Measurements from ENCODE around the gene EML5. TPM values are rescaled to one million over a fixed set of nuclear protein-coding genes. Genes with fewer than 3 reads are reported as not detected.

EML5 gene
- total RNA-seq, 1 experiment from 2014 or later = 0.37 TPM

DNA sequence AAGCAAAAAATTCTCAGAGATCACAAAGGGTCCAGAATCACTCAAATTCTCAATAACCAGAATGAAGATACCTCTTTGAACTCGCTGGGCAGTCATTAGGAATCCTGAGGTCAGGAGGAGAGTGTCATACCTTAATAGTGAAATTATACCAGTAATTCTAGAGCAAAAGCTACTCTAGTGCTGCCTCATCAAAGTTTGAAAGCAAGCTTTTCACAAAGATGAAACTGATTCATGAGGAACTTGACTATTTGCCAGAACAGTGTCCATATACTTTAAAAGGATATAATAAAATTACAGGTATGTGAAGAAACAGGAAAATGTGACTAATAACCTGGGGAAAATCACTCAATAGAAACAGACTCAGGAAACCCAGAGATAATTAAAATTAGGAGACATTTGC is 44.5 kb downstream of the EML5 start:
- ChIA-PET POLR2A (interaction anchor here (0.8 kb wide), 1 partner anchor 78 kb away, joined by 3 read pairs; no protein-coding TSS in a partner anchor), CTCF (interaction anchor here (1.2 to 2.0 kb wide), 2 partner anchors 15 to 80 kb away, joined by 6 to 7 read pairs; no protein-coding TSS in a partner anchor)

DNA sequence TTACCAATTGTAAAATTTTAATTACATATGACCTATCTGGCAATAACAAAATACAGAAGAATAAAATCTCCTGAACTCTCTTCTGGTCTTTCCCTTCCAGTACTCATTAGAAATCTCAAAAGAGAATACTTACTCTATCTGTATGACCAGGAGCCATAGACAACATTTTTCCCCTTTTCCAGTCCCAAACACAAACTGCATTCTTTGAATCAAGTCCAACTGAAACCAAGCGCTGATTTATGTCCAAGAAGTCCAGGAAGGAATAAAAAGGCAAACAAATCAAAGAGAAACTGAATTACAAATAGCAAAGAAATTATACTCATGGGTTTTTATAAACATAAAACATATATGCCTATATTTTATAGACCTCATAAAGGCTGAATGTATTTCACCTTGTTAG is 46.7 kb downstream of the EML5 start:
- no peak overlapping the region for H3K27ac Mint-ChIP-seq (ENCODE audit: low read depth, unreplicated experiment)
- BruUV-seq (replicated peaks) = no TSS peak
- peaks cover 4% of the 10 kb centered on the region for H3K4me1 Mint-ChIP-seq (ENCODE audit: insufficient read depth, unreplicated experiment)
- ChIA-PET CTCF (no interaction called here), POLR2A (interaction anchor here (0.6 kb wide), 1 partner anchor 44 kb away, joined by 3 read pairs; no protein-coding TSS in a partner anchor)
- H3K9me3 Mint-ChIP-seq (ENCODE audit: unreplicated experiment) = no peaks in the 10 kb centered on the region
- TF ChIP-seq, protein P1, sequence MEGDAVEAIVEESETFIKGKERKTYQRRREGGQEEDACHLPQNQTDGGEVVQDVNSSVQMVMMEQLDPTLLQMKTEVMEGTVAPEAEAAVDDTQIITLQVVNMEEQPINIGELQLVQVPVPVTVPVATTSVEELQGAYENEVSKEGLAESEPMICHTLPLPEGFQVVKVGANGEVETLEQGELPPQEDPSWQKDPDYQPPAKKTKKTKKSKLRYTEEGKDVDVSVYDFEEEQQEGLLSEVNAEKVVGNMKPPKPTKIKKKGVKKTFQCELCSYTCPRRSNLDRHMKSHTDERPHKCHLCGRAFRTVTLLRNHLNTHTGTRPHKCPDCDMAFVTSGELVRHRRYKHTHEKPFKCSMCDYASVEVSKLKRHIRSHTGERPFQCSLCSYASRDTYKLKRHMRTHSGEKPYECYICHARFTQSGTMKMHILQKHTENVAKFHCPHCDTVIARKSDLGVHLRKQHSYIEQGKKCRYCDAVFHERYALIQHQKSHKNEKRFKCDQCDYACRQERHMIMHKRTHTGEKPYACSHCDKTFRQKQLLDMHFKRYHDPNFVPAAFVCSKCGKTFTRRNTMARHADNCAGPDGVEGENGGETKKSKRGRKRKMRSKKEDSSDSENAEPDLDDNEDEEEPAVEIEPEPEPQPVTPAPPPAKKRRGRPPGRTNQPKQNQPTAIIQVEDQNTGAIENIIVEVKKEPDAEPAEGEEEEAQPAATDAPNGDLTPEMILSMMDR (IDR thresholded peaks at IDR 0.05; ENCODE audit: unreplicated experiment) = no peak
- no peaks in the 10 kb centered on the region for H3K27me3 Mint-ChIP-seq (ENCODE audit: insufficient read depth, unreplicated experiment)
- no peak for DNase-seq (ENCODE audit: unreplicated experiment)
- no peaks in the 10 kb centered on the region for H3K36me3 Mint-ChIP-seq (ENCODE audit: insufficient read depth, unreplicated experiment)
- H3K4me3 Mint-ChIP-seq (ENCODE audit: unreplicated experiment) = no peak overlapping the region
- intact Hi-C loops (cut with micrococcal nuclease) = no loop called here

More for the DNA sequence above, 44.5 kb downstream of the EML5 start:
- intact Hi-C loops (cut with micrococcal nuclease) = no loop called here
- no TSS peak for BruUV-seq (replicated peaks)
- Mint-ChIP-seq H3K4me1 (ENCODE audit: insufficient read depth, unreplicated experiment) (peaks cover 6% of the 10 kb centered on the region), H3K27me3 (ENCODE audit: insufficient read depth, unreplicated experiment) (no peaks in the 10 kb centered on the region), H3K9me3 (ENCODE audit: unreplicated experiment) (no peaks in the 10 kb centered on the region), H3K27ac (ENCODE audit: low read depth, unreplicated experiment) (no peak overlapping the region), H3K36me3 (ENCODE audit: insufficient read depth, unreplicated experiment) (no peaks in the 10 kb centered on the region), H3K4me3 (ENCODE audit: unreplicated experiment) (no peak overlapping the region)
- DNase-seq (ENCODE audit: unreplicated experiment) = no peak
- TF ChIP-seq, protein P1 (IDR thresholded peaks at IDR 0.05; ENCODE audit: unreplicated experiment) = no peak

DNA sequence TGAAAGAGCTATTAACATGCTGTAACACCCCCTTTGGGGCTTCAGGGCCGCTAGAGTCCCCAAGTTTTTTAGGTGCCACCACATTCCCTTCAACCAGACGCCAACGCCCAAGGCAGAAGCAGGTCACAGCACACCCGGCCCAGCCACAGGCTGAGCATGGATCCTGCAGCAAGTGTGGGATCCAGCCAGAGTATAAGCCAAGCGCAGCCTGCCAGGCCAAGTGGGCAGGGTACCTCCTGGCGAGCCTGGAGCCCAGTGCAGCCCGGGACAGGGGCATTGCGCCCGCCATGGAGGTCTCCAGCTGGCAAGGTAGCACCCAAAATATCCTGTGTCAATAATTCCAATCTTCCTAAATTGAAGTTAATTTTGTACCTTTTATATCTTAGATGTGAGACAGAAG is 55.5 kb downstream of the EML5 start:
- Mint-ChIP-seq H3K4me1 (ENCODE audit: insufficient read depth, unreplicated experiment) (no peaks in the 10 kb centered on the region), H3K9me3 (ENCODE audit: unreplicated experiment) (no peaks in the 10 kb centered on the region), H3K36me3 (ENCODE audit: insufficient read depth, unreplicated experiment) (no peaks in the 10 kb centered on the region), H3K27me3 (ENCODE audit: insufficient read depth, unreplicated experiment) (no peaks in the 10 kb centered on the region), H3K4me3 (ENCODE audit: unreplicated experiment) (no peak overlapping the region), H3K27ac (ENCODE audit: low read depth, unreplicated experiment) (no peak overlapping the region)
- intact Hi-C loops (cut with micrococcal nuclease) = no loop called here
- BruUV-seq (replicated peaks) = no TSS peak
- CTCF ChIA-PET = no interaction called here
- no peak for DNase-seq (ENCODE audit: unreplicated experiment)
- TF ChIP-seq, protein P1 (IDR thresholded peaks at IDR 0.05; ENCODE audit: unreplicated experiment) = no peak
- POLR2A ChIA-PET = interaction anchor here (1.6 kb wide), 1 partner anchor 11 kb away, joined by 4 read pairs; no protein-coding TSS in a partner anchor

DNA sequence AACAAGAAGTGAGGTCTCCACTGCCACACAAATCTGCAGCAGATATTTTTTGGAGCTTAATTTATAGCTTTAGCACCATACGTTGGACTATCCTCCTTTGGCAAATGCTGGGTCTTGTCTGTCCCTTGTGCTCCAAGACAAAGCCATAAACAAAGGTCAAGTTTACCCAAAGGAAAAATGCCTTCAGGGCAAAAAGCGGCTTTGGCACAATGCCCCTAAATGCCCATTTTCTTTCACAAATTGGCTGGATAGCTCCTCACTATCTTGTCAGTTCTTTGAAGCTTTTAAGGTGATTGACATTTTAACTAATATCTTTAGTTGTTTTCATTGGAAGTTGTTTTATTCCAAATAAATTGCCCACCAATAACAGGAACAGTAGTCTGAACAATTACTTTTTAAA is 59.6 kb downstream of the EML5 start:
- TF ChIP-seq, protein P1 (IDR thresholded peaks at IDR 0.05; ENCODE audit: unreplicated experiment) = no peak

More for the DNA sequence above, 59.6 kb downstream of the EML5 start:
- H3K27me3 Mint-ChIP-seq (ENCODE audit: insufficient read depth, unreplicated experiment) = no peaks in the 10 kb centered on the region
- no peak overlapping the region for H3K4me3 Mint-ChIP-seq (ENCODE audit: unreplicated experiment)
- no peak overlapping the region for H3K27ac Mint-ChIP-seq (ENCODE audit: low read depth, unreplicated experiment)
- ChIA-PET POLR2A (interaction anchor here (1.2 kb wide), 1 partner anchor 92 kb away, joined by 3 read pairs; no protein-coding TSS in a partner anchor), CTCF (interaction anchor here (0.5 to 1.4 kb wide), 6 partner anchors 11 to 1195 kb away, joined by 3 to 6 read pairs (median 4); no protein-coding TSS in a partner anchor)
- H3K9me3 Mint-ChIP-seq (ENCODE audit: unreplicated experiment) = no peaks in the 10 kb centered on the region
- no peaks in the 10 kb centered on the region for H3K36me3 Mint-ChIP-seq (ENCODE audit: insufficient read depth, unreplicated experiment)
- DNase-seq (ENCODE audit: unreplicated experiment) = no peak
- no TSS peak for BruUV-seq (replicated peaks)
- H3K4me1 Mint-ChIP-seq (ENCODE audit: insufficient read depth, unreplicated experiment) = no peaks in the 10 kb centered on the region
- intact Hi-C loops (cut with micrococcal nuclease) = no loop called here

All from MCF 10A (cell line).